H9 (cell line): ENCODE results near the gene TAS1R1. TPM values are rescaled to one million over a fixed set of nuclear protein-coding genes. Genes with fewer than 3 reads are reported as not detected.

Experiments
- DNase-seq: peaks from one replicate; pipeline ENCODE4 v3.0.0-alpha.2; 2017
- H2AFZ ChIP-seq: one replicate; pipeline ENCODE4 v1.6.1; 2013; ENCODE audit warnings: mild to moderate bottlenecking, low read length, control low read depth, moderate library complexity
- H2AK5ac ChIP-seq: 2 replicates; pipeline ENCODE4 v1.6.1; 2013; ENCODE audit warnings: low read length, control low read depth, mixed read lengths; ENCODE audit not compliant: insufficient read length
- H2BK120ac ChIP-seq: one replicate; pipeline ENCODE4 v1.6.1; 2013; ENCODE audit warnings: low read depth, mild to moderate bottlenecking, low read length, control low read depth, inconsistent platforms; ENCODE audit not compliant: poor library complexity, severe bottlenecking
- H2BK12ac ChIP-seq: 2 replicates; pipeline ENCODE4 v1.6.1; 2013; ENCODE audit warnings: low read length, control low read depth, mixed read lengths, low read depth; ENCODE audit not compliant: insufficient read length
- H2BK15ac ChIP-seq: 2 replicates; pipeline ENCODE4 v1.6.1; 2013; ENCODE audit warnings: low read depth, low read length, control low read depth
- H2BK20ac ChIP-seq: one replicate; pipeline ENCODE4 v1.6.1; 2013; ENCODE audit warnings: low read depth, mild to moderate bottlenecking, low read length, control low read depth, inconsistent platforms; ENCODE audit not compliant: poor library complexity, severe bottlenecking
- H2BK5ac ChIP-seq: 2 replicates; pipeline ENCODE4 v1.6.1; 2013; ENCODE audit warnings: low read length, control low read depth, mixed read lengths; ENCODE audit not compliant: insufficient read length
- H3K14ac ChIP-seq: 2 replicates; pipeline ENCODE4 v1.6.1; 2013; ENCODE audit warnings: low read length, control low read depth; ENCODE audit not compliant: insufficient read depth
- H3K18ac ChIP-seq: 2 replicates; pipeline ENCODE4 v1.6.1; 2013; ENCODE audit warnings: low read depth, mild to moderate bottlenecking, mixed read lengths, low read length, control low read depth; ENCODE audit not compliant: insufficient read length
- H3K23ac ChIP-seq: 2 replicates; pipeline ENCODE4 v1.6.1; 2013; ENCODE audit warnings: low read length, control low read depth, mixed read lengths, low read depth; ENCODE audit not compliant: insufficient read length
- H3K23me2 ChIP-seq: 2 replicates; pipeline ENCODE4 v1.6.1; 2013; ENCODE audit warnings: low read depth, mild to moderate bottlenecking, mixed read lengths, low read length, control low read depth; ENCODE audit not compliant: insufficient read length, poor library complexity, severe bottlenecking
- H3K27ac ChIP-seq: 2 replicates; pipeline ENCODE4 v1.5.1; 2013; ENCODE audit warnings: low read length, control low read depth, mixed read lengths, low read depth; ENCODE audit not compliant: insufficient read length
- H3K27me3 ChIP-seq: 2 replicates; pipeline ENCODE4 v1.6.1; 2013; ENCODE audit warnings: low read length, control low read depth, inconsistent platforms; ENCODE audit not compliant: insufficient read depth
- H3K4ac ChIP-seq: 2 replicates; pipeline ENCODE4 v1.6.1; 2013; ENCODE audit warnings: low read depth, mild to moderate bottlenecking, control low read depth, inconsistent platforms, low read length, moderate library complexity
- H3K4me1 ChIP-seq: 2 replicates; pipeline ENCODE4 v1.6.1; 2013; ENCODE audit warnings: low read length, control low read depth, inconsistent platforms; ENCODE audit not compliant: insufficient read depth
- H3K4me2 ChIP-seq: 2 replicates; pipeline ENCODE4 v1.6.1; 2013; ENCODE audit warnings: low read length, control low read depth, mixed read lengths; ENCODE audit not compliant: insufficient read length, insufficient read depth
- H3K56ac ChIP-seq: 2 replicates; pipeline ENCODE4 v1.6.1; 2013; ENCODE audit warnings: low read depth, mild to moderate bottlenecking, mixed read lengths, low read length, control low read depth; ENCODE audit not compliant: insufficient read length
- H3K79me1 ChIP-seq: 2 replicates; pipeline ENCODE4 v1.6.1; 2013; ENCODE audit warnings: low read depth, mild to moderate bottlenecking, moderate library complexity, low read length, control low read depth, inconsistent platforms; ENCODE audit not compliant: insufficient read depth, poor library complexity, severe bottlenecking
- H3K79me2 ChIP-seq: 2 replicates; pipeline ENCODE4 v1.6.1; 2013; ENCODE audit warnings: low read length, control low read depth, inconsistent platforms; ENCODE audit not compliant: insufficient read depth
- H3K9ac ChIP-seq: 2 replicates; pipeline ENCODE4 v1.6.1; 2013; ENCODE audit warnings: low read length, control low read depth, mixed read lengths; ENCODE audit not compliant: insufficient read length; ENCODE audit errors: extremely low read depth
- H3K9me3 ChIP-seq: one replicate; pipeline ENCODE4 v1.6.1; 2013; ENCODE audit warnings: low read depth, low read length, inconsistent platforms; ENCODE audit not compliant: control insufficient read depth
- H3T11ph ChIP-seq: one replicate; pipeline ENCODE4 v1.6.1; 2013; ENCODE audit warnings: mild to moderate bottlenecking, low read length, control low read depth, inconsistent platforms
- H4K20me1 ChIP-seq: one replicate; pipeline ENCODE4 v1.6.1; 2013; ENCODE audit not compliant: control insufficient read depth, insufficient read length, insufficient read depth
- H4K5ac ChIP-seq: 2 replicates; pipeline ENCODE4 v1.6.1; 2013; ENCODE audit warnings: low read depth, mild to moderate bottlenecking, mixed read lengths, low read length, control low read depth; ENCODE audit not compliant: insufficient read length
- H4K8ac ChIP-seq: replicated peaks from 2 replicates; pipeline ENCODE4 v1.6.1; 2013; ENCODE audit warnings: low read length, control low read depth, mixed read lengths, low read depth; ENCODE audit not compliant: insufficient read length
- H4K91ac ChIP-seq: 2 replicates; pipeline ENCODE4 v1.6.1; 2013; ENCODE audit warnings: low read depth, mild to moderate bottlenecking, moderate library complexity, mixed read lengths, low read length, control low read depth; ENCODE audit not compliant: insufficient read length
- H3K27ac Mint-ChIP-seq, 3 experiments: 2 replicates in 2 of 3; 3 replicates in 1 of 3; pipeline ENCODE4 v1.8.0; 2020 to 2021; ENCODE audit warnings: mixed read lengths in 3 of 3, mild to moderate bottlenecking in 1 of 3, moderate library complexity in 1 of 3
- H3K27me3 Mint-ChIP-seq: 2 replicates; pipeline ENCODE4 v1.8.0; 2021; ENCODE audit warnings: low read depth, mild to moderate bottlenecking, moderate library complexity, mixed read lengths
- H3K36me3 Mint-ChIP-seq, 3 experiments: 2 replicates in 2 of 3; 3 replicates in 1 of 3; pipeline ENCODE4 v1.8.0; 2020 to 2021; ENCODE audit warnings: low read depth in 3 of 3, mixed read lengths in 3 of 3; ENCODE audit not compliant: insufficient read depth in 1 of 3
- H3K4me1 Mint-ChIP-seq, 2 experiments: 2 replicates each; pipeline ENCODE4 v1.8.0; 2020; ENCODE audit warnings: mixed read lengths in 2 of 2
- H3K4me3 Mint-ChIP-seq, 2 experiments: 2 replicates in 1 of 2; 3 replicates in 1 of 2; pipeline ENCODE4 v1.8.0; 2020 to 2021; ENCODE audit warnings: mild to moderate bottlenecking in 2 of 2, mixed read lengths in 2 of 2, moderate library complexity in 1 of 2
- H3K9me3 Mint-ChIP-seq, 2 experiments: 2 replicates in 1 of 2; 3 replicates in 1 of 2; pipeline ENCODE4 v1.8.0; 2020; ENCODE audit warnings: mild to moderate bottlenecking in 2 of 2, mixed read lengths in 2 of 2, moderate library complexity in 1 of 2
- CTCF ChIP-seq: fragments of 200-600 bp; sonication (generic); conservative IDR thresholded peaks from 3 replicates; pipeline ENCODE4 v1.8.0; 2021; ENCODE audit warnings: antibody characterized with exemption, mild to moderate bottlenecking
- WGBS: extraction: QIAGEN DNeasy Blood & Tissue Kit; methylation state at CpG from one replicate; pipeline ENCODE4 v1.1.7; 2013; ENCODE audit warnings: missing lambda C conversion rate, low lambda C conversion rate, mixed read lengths; ENCODE audit not compliant: insufficient read length; ENCODE audit errors: extremely low coverage; 5-methylcytosine and 5-hydroxymethylcytosine counted together
- total RNA-seq: library from RNA; stranded (reverse); gene quantifications from 2 replicates; pipeline ENCODE4 v1.2.1, GENCODE V29; 2021

Gene TAS1R1
- total RNA-seq, 1 experiment from 2014 or later: not detected

DNA sequence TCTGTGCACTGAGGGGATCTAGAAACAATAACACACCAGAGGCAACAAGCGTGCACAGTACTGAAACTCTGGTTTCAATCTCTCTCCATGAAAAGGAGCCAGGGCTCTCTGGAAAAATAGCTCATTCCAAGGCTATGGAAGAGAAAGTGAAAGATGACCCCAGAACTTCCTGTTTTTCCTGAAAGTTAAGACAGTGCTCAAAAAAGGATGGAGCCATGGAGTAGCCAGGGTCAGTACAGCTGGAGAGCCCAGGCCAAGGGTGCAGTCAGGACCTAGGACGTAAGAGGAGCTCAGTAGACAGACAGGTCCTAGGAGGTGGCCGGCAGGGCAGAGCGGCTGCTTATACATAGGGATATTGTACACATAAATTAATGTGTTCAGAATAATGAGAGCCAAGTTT is 19.9 kb upstream of the TAS1R1 start:
- Histone ChIP-seq H4K5ac (no peak overlapping the region), H3K4me1 (no peaks in the 10 kb centered on the region), H2AK5ac (no peak overlapping the region), H3K27me3 (no peaks in the 10 kb centered on the region), H2BK20ac (no peak overlapping the region), H3K14ac (no peak overlapping the region), H2BK15ac (no peak overlapping the region), H3K4me2 (no peak overlapping the region), H3K9ac (no peak overlapping the region), H2BK120ac (no peak overlapping the region), H2BK5ac (no peak overlapping the region), H3K56ac (no peak overlapping the region), H3K18ac (no peak overlapping the region), H3T11ph (no peak overlapping the region), H3K9me3 (no peaks in the 10 kb centered on the region), H3K27ac (no peak overlapping the region), H2BK12ac (no peak overlapping the region), H4K8ac (no peak overlapping the region), H3K4ac (no peak overlapping the region), H3K79me1 (no peaks in the 10 kb centered on the region), H3K23ac (no peak overlapping the region), H3K23me2 (no peaks in the 10 kb centered on the region), H3K79me2 (no peaks in the 10 kb centered on the region), H2AFZ (no peak overlapping the region), H4K91ac (no peak overlapping the region), H4K20me1 (no peaks in the 10 kb centered on the region)
- no CpG with 5 or more reads among the region's 4 CpGs for WGBS
- peaks cover 0 to 3% of the 10 kb centered on the region in 2 experiments; a peak in 1 of 4 replicates for H3K4me1 Mint-ChIP-seq
- no peak overlapping the region; a peak in 1 of 7 replicates for H3K27ac Mint-ChIP-seq
- peaks cover 28 to 68% (median 60%) of the 10 kb centered on the region in 3 experiments; a peak in 6 of 7 replicates for H3K36me3 Mint-ChIP-seq
- DNase-seq: no peak
- no peaks in the 10 kb centered on the region for H3K27me3 Mint-ChIP-seq
- H3K4me3 Mint-ChIP-seq: no peak overlapping the region
- H3K9me3 Mint-ChIP-seq: no peaks in the 10 kb centered on the region
- no peak for TF ChIP-seq CTCF
